Panc1 (cell line): ENCODE results near the gene BPNT1. TPM values are rescaled to one million over a fixed set of nuclear protein-coding genes. Genes with fewer than 3 reads are reported as not detected.

Source experiments
- ATAC-seq: fragments of 200-7000 bp; cut with Tn5 transposase; 2 replicates; pipeline ENCODE4 v1.9.1; 2020; ENCODE audit warnings: mild to moderate bottlenecking, moderate library complexity
- BruUV-seq: library from RNA; stranded (reverse); fragments of 400-500 nt; replicated peaks from 2 replicates; lab custom pipeline; 2021; lab: Mats Ljungman, UMichigan
- CTCF ChIA-PET: fragments of 300-600 bp; sonication (Branson Sonifier 250); formaldehyde crosslinking; loops from one replicate; lab custom pipeline; 2022; ENCODE audit warnings: antibody characterized with exemption; lab: Charles Lee
- POLR2A ChIA-PET: fragments of 300-600 bp; sonication (Branson Sonifier 250); formaldehyde crosslinking; loops from one replicate; lab custom pipeline; 2022; ENCODE audit warnings: antibody characterized with exemption; lab: Charles Lee
- DNase-seq: peaks from one replicate; pipeline ENCODE4 v3.0.0-alpha.2; 2010; ENCODE audit warnings: low read depth, low spot score
- H3K27ac ChIP-seq: 2 replicates; pipeline ENCODE4 v1.5.1; 2011; ENCODE audit warnings: mild to moderate bottlenecking, low read length, inconsistent platforms
- H3K27me3 ChIP-seq: fragments of 200-500 bp; sonication (Bioruptor generic); 2 replicates; pipeline ENCODE4 v1.6.0; 2014; ENCODE audit warnings: low read length, inconsistent platforms; ENCODE audit not compliant: control insufficient read depth, insufficient read depth
- H3K36me3 ChIP-seq: fragments of 200-500 bp; sonication (Bioruptor generic); 2 replicates; pipeline ENCODE4 v1.5.1; 2014; ENCODE audit warnings: inconsistent platforms, mild to moderate bottlenecking, low read length, moderate library complexity; ENCODE audit not compliant: control insufficient read depth, insufficient read depth
- H3K4me1 ChIP-seq: 2 replicates; pipeline ENCODE4 v1.5.1; 2011; ENCODE audit warnings: inconsistent platforms, mild to moderate bottlenecking, low read length, moderate library complexity; ENCODE audit not compliant: control insufficient read depth, insufficient read depth
- H3K4me3 ChIP-seq, 2 experiments: 2 replicates each; pipeline ENCODE4 v1.5.1; 2011 to 2012; ENCODE audit warnings: low read depth in 2 of 2, low read length in 2 of 2, mild to moderate bottlenecking in 2 of 2, inconsistent platforms in 1 of 2, moderate library complexity in 1 of 2
- H3K9me3 ChIP-seq: fragments of 200-500 bp; sonication (Bioruptor generic); 2 replicates; pipeline ENCODE4 v1.5.1; 2014; ENCODE audit warnings: low read depth, mild to moderate bottlenecking, inconsistent platforms, low read length, moderate library complexity; ENCODE audit not compliant: control insufficient read depth, insufficient read depth
- CTCF ChIP-seq: fragments of 450-650 bp; IDR thresholded peaks from 2 replicates; pipeline ENCODE4 v1.5.1; 2017; ENCODE audit warnings: mild to moderate bottlenecking
- POLR2AphosphoS5 ChIP-seq: IDR thresholded peaks from 2 replicates; pipeline ENCODE4 v1.6.1; 2012; ENCODE audit warnings: mild to moderate bottlenecking, low read depth, low read length, moderate library complexity
- REST ChIP-seq, 2 experiments: IDR thresholded peaks; 2 replicates each; pipeline ENCODE4 v1.6.1; 2011 to 2012; ENCODE audit warnings: low read depth in 2 of 2, control low read depth in 1 of 2, low read length in 1 of 2, mild to moderate bottlenecking in 1 of 2, moderate library complexity in 1 of 2; ENCODE audit not compliant: insufficient read depth in 1 of 2
- SIN3A ChIP-seq: IDR thresholded peaks from 2 replicates; pipeline ENCODE4 v1.6.1; 2012; ENCODE audit warnings: low read depth, mild to moderate bottlenecking, low read length, moderate library complexity, borderline replicate concordance; ENCODE audit not compliant: insufficient read depth
- TCF7L2 ChIP-seq: IDR thresholded peaks from 2 replicates; pipeline ENCODE4 v1.6.1; 2011; ENCODE audit warnings: mild to moderate bottlenecking, low read depth, low read length, inconsistent platforms
- in situ Hi-C: cut with HindIII; loops from 2 replicates; pipeline ENCODE4 v1.10.0; 2016; ENCODE audit warnings: low sequenced_read_pairs, low pct_unique_long_range_greater_than_20kb
- intact Hi-C: fragments of 100-400 bp; cut with micrococcal nuclease; formaldehyde crosslinking; loops from one replicate; pipeline ENCODE4 v1.10.0; 2022; ENCODE audit not compliant: unreplicated experiment
- total RNA-seq: library from RNA; stranded (reverse); gene quantifications from one replicate; pipeline ENCODE4 v1.2.1, GENCODE V29; 2021; ENCODE audit not compliant: unreplicated experiment

BPNT1 gene
- total RNA-seq, 1 experiment from 2014 or later = 20.8 TPM

DNA sequence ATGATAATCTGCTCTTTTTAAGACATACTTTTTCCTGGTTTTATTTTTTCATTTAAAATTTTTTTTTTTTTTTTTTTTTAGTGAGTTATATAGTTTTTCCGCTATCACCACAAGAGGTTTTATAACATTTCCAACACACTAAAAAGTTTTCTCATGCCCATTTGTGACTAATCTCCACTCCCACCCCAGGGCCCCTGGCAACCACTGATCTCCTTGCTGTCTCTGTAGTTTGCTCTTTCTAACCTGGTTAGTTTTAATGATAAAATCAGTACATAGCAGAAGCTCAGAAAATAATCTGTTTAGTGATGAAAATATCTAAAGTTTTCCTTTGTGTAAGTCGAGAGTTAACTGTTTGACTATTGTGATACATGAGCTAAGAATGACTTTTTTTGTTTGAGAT lies 46.2 kb upstream of the BPNT1 start:
- ATAC-seq = no peak
- no peak for DNase-seq
- no TSS peak for BruUV-seq
- H3K27me3 ChIP-seq = no peaks in the 10 kb centered on the region
- no peak overlapping the region for H3K4me3 ChIP-seq
- H3K4me1 ChIP-seq = no peaks in the 10 kb centered on the region
- intact Hi-C loops (no loop called here), in situ Hi-C loops (no loop called here)
- H3K27ac ChIP-seq = no peak overlapping the region
- H3K36me3 ChIP-seq = peaks cover 24% of the 10 kb centered on the region
- CTCF ChIA-PET = no interaction called here
- POLR2A ChIA-PET = no interaction called here
- TF ChIP-seq CTCF = no peak
- TF ChIP-seq SIN3A = no peak
- TF ChIP-seq POLR2AphosphoS5 = no peak
- TF ChIP-seq REST (IDR thresholded peaks at IDR 0.05; ENCODE audit: insufficient read depth in 1 of 2, low read depth in 2 of 2, low read length in 1 of 2) = no peak
- TF ChIP-seq TCF7L2 = no peak
- H3K9me3 ChIP-seq = no peaks in the 10 kb centered on the region

DNA sequence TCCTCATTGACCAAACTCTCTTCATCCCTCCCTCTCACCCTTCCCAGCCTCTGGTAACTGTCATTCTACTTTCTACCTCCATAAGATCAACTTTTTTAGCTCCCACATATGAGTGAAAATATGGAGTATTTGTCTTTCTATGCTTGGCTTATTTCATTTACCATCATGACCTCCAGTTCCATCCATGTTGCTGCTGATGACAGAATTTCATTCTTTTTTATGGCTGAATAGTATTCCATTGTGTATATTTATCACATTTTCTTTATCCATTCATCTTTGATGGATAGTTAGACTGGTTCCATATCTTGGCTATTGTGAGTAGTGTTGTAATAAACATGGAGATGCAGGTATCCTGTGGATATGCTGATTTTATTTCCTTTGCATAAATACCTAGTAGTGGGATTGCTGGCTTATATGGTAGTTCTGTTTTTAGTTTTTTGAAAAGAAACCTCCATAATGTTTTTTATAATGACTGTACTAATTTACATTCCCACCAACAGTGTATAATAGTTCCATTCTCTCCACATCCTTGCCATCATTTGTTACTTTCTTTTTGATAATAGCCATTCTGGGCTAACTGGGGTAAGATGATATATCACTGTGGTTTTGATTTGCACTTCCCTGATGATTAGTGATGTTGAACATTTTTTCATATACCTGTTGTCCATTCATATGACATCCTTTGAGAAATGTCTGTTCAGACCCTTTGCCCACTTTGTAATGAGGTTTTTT lies 40.1 kb upstream of the BPNT1 start:
- Histone ChIP-seq H3K4me3 (no peak overlapping the region), H3K9me3 (no peaks in the 10 kb centered on the region), H3K27ac (no peak overlapping the region), H3K36me3 (peaks cover 20% of the 10 kb centered on the region), H3K4me1 (no peaks in the 10 kb centered on the region), H3K27me3 (no peaks in the 10 kb centered on the region)
- no TSS peak for BruUV-seq
- ChIA-PET CTCF (no interaction called here), POLR2A (no interaction called here)
- no peak for DNase-seq
- no peak for ATAC-seq
- intact Hi-C loops = no loop called here
- TF ChIP-seq REST (IDR thresholded peaks at IDR 0.05; ENCODE audit: insufficient read depth in 1 of 2, low read depth in 2 of 2, low read length in 1 of 2) (no peak), POLR2AphosphoS5 (no peak), TCF7L2 (no peak), SIN3A (no peak), CTCF (no peak)
- in situ Hi-C loops = no loop called here
